Neural cell (in vitro differentiated cells): ENCODE measurements around the gene SCARB1. TPM values are rescaled to one million over a fixed set of nuclear protein-coding genes. Genes with fewer than 3 reads are reported as not detected.

Experiments used
- H2AFZ ChIP-seq: fragments of 200-600, 300-800 bp; sonication (generic), shearing (Covaris generic); 2 replicates; pipeline ENCODE4 v1.6.0; 2014; ENCODE audit warnings: low read depth, mild to moderate bottlenecking, antibody characterized with exemption, low read length, moderate library complexity
- H3F3A ChIP-seq: fragments of 200-600 bp; shearing (Covaris generic); 2 replicates; pipeline ENCODE4 v1.6.1; 2016; ENCODE audit warnings: mild to moderate bottlenecking, moderate library complexity, mixed read lengths, antibody characterized with exemption, low read length; ENCODE audit not compliant: insufficient read depth, poor library complexity, severe bottlenecking
- H3K27ac ChIP-seq: fragments of 200-600, 300-800 bp; sonication (generic), shearing (Covaris generic); 2 replicates; pipeline ENCODE4 v1.5.1; 2014; ENCODE audit warnings: mild to moderate bottlenecking, low read length, moderate library complexity
- H3K27me3 ChIP-seq: fragments of 300-800, 200-600 bp; sonication (generic), shearing (Covaris generic); 2 replicates; pipeline ENCODE4 v1.6.0; 2014; ENCODE audit warnings: mild to moderate bottlenecking, low read depth, low read length, moderate library complexity; ENCODE audit not compliant: insufficient read depth
- H3K36me3 ChIP-seq: fragments of 300-800, 200-600 bp; sonication (generic), shearing (Covaris generic); 2 replicates; pipeline ENCODE4 v1.5.1; 2014; ENCODE audit warnings: mild to moderate bottlenecking, antibody characterized with exemption, low read length, moderate library complexity; ENCODE audit not compliant: insufficient read depth
- H3K4me2 ChIP-seq: fragments of 300-800, 200-600 bp; sonication (generic), shearing (Covaris generic); 2 replicates; pipeline ENCODE4 v1.6.0; 2014; ENCODE audit warnings: mild to moderate bottlenecking, low read length
- H3K4me3 ChIP-seq: fragments of 300-800, 200-600 bp; sonication (generic), shearing (Covaris generic); 2 replicates; pipeline ENCODE4 v1.5.1; 2014; ENCODE audit warnings: mild to moderate bottlenecking, low read length, moderate library complexity
- H3K79me2 ChIP-seq: fragments of 200-600 bp; shearing (Covaris generic); replicated peaks from 2 replicates; pipeline ENCODE4 v1.6.0; 2014; ENCODE audit warnings: mild to moderate bottlenecking, low read length, moderate library complexity; ENCODE audit not compliant: insufficient read depth
- H3K9ac ChIP-seq: fragments of 300-800, 200-600 bp; sonication (generic), shearing (Covaris generic); 2 replicates; pipeline ENCODE4 v1.6.1; 2016; ENCODE audit warnings: mild to moderate bottlenecking, low read length, mixed read lengths
- H3K9me2 ChIP-seq: fragments of 200-600 bp; shearing (Covaris generic); 2 replicates; pipeline ENCODE4 v1.6.1; 2016; ENCODE audit warnings: mild to moderate bottlenecking, low read length, mixed read lengths; ENCODE audit not compliant: insufficient read depth
- H3K9me3 ChIP-seq: fragments of 200-600, 300-800 bp; sonication (generic), shearing (Covaris generic); 2 replicates; pipeline ENCODE4 v1.6.1; 2016; ENCODE audit warnings: mild to moderate bottlenecking, mixed run types, low read length, moderate library complexity, mixed read lengths
- H4K20me1 ChIP-seq: fragments of 200-600 bp; shearing (Covaris generic); 2 replicates; pipeline ENCODE4 v1.6.1; 2016; ENCODE audit warnings: mild to moderate bottlenecking, mixed run types; ENCODE audit not compliant: insufficient read depth
- CTCF ChIP-seq: fragments of 450-650 bp; IDR thresholded peaks from 2 replicates; pipeline ENCODE4 v1.5.1; 2014; ENCODE audit warnings: antibody characterized with exemption, mild to moderate bottlenecking, moderate library complexity; ENCODE audit not compliant: poor library complexity, severe bottlenecking
- EP300 ChIP-seq: fragments of 450-650 bp; conservative IDR thresholded peaks from 2 replicates; pipeline ENCODE4 v1.6.1; 2014; ENCODE audit warnings: antibody characterized with exemption, mild to moderate bottlenecking, moderate library complexity; ENCODE audit not compliant: poor library complexity, severe bottlenecking
- EZH2 ChIP-seq: fragments of 200-600, 300-800 bp; shearing (Covaris generic), sonication (generic); IDR thresholded peaks from 2 replicates; pipeline ENCODE4 v1.6.1; 2014; ENCODE audit warnings: antibody characterized with exemption, low read length, borderline replicate concordance, mild to moderate bottlenecking; ENCODE audit not compliant: insufficient read depth, poor library complexity, severe bottlenecking
- MXI1 ChIP-seq: fragments of 450-650 bp; conservative IDR thresholded peaks from 2 replicates; pipeline ENCODE4 v1.6.1; 2014; ENCODE audit warnings: antibody characterized with exemption, mild to moderate bottlenecking; ENCODE audit not compliant: poor library complexity, severe bottlenecking
- POLR2AphosphoS5 ChIP-seq: IDR thresholded peaks from 2 replicates; pipeline ENCODE4 v1.6.1; 2012
- RAD21 ChIP-seq: fragments of 450-650 bp; conservative IDR thresholded peaks from 2 replicates; pipeline ENCODE4 v1.6.1; 2014; ENCODE audit warnings: antibody characterized with exemption, mild to moderate bottlenecking, moderate library complexity
- REST ChIP-seq: IDR thresholded peaks from 2 replicates; pipeline ENCODE4 v1.6.1; 2012; ENCODE audit warnings: borderline replicate concordance
- SMC3 ChIP-seq: fragments of 450-650 bp; conservative IDR thresholded peaks from 2 replicates; pipeline ENCODE4 v1.6.1; 2014; ENCODE audit warnings: antibody characterized with exemption, mild to moderate bottlenecking, moderate library complexity; ENCODE audit not compliant: poor library complexity
- TAF1 ChIP-seq: IDR thresholded peaks from 2 replicates; pipeline ENCODE4 v1.6.1; 2012; ENCODE audit warnings: low read depth
- polyA plus RNA-seq: library from polyadenylated mRNA; depleted of rRNA; stranded (reverse); fragments of >200 nt; gene quantifications from 2 replicates; pipeline ENCODE4 v1.2.3, GENCODE V29; 2014

The SCARB1 gene
- polyA plus RNA-seq, 1 donor from 2014 or later, result 5.8 TPM

GRCh38 chr12:124842800-124843510, 20.7 kb downstream of the SCARB1 start:
- no peak overlapping the region for H3K9ac ChIP-seq
- no peaks in the 10 kb centered on the region for H3F3A ChIP-seq
- H3K36me3 ChIP-seq, result no peaks in the 10 kb centered on the region
- no peaks in the 10 kb centered on the region for H3K9me2 ChIP-seq
- no peaks in the 10 kb centered on the region for H3K79me2 ChIP-seq
- H3K27me3 ChIP-seq, result no peaks in the 10 kb centered on the region
- no peak overlapping the region for H3K4me2 ChIP-seq
- no peak overlapping the region for H3K4me3 ChIP-seq
- no peaks in the 10 kb centered on the region for H4K20me1 ChIP-seq
- TF ChIP-seq SMC3 (no peak), EZH2 (no peak), TAF1 (no peak), MXI1 (no peak), RAD21 (no peak), POLR2AphosphoS5 (no peak), REST (no peak), CTCF (no peak), EP300 (no peak)
- no peak overlapping the region for H2AFZ ChIP-seq
- no peak overlapping the region for H3K27ac ChIP-seq
- no peaks in the 10 kb centered on the region for H3K9me3 ChIP-seq

- Histone ChIP-seq H3K27me3 (no peaks in the 10 kb centered on the region), H3K9me2 (no peaks in the 10 kb centered on the region), H4K20me1 (no peaks in the 10 kb centered on the region), H3K4me2 (no peak overlapping the region), H3F3A (no peaks in the 10 kb centered on the region), H3K36me3 (no peaks in the 10 kb centered on the region), H3K9me3 (no peaks in the 10 kb centered on the region), H2AFZ (no peak overlapping the region), H3K9ac (no peak overlapping the region), H3K79me2 (no peaks in the 10 kb centered on the region), H3K27ac (no peak overlapping the region), H3K4me3 (no peak overlapping the region)
- TF ChIP-seq EP300 (no peak), REST (no peak), CTCF (no peak), MXI1 (no peak), SMC3 (no peak), TAF1 (no peak), POLR2AphosphoS5 (no peak), RAD21 (no peak), EZH2 (no peak)
Measured at GRCh38 chr12:124842073-124842749, 21.5 kb downstream of the SCARB1 start.
